ENCODE data around the gene SLC26A9. TPM values are rescaled to one million over a fixed set of nuclear protein-coding genes. Genes with fewer than 3 reads are reported as not detected.

Gene SLC26A9
- total and polyA plus RNA-seq, 2 donors (not counting 1 experiment from before 2014, with no cell fraction given) = not detected

DNA sequence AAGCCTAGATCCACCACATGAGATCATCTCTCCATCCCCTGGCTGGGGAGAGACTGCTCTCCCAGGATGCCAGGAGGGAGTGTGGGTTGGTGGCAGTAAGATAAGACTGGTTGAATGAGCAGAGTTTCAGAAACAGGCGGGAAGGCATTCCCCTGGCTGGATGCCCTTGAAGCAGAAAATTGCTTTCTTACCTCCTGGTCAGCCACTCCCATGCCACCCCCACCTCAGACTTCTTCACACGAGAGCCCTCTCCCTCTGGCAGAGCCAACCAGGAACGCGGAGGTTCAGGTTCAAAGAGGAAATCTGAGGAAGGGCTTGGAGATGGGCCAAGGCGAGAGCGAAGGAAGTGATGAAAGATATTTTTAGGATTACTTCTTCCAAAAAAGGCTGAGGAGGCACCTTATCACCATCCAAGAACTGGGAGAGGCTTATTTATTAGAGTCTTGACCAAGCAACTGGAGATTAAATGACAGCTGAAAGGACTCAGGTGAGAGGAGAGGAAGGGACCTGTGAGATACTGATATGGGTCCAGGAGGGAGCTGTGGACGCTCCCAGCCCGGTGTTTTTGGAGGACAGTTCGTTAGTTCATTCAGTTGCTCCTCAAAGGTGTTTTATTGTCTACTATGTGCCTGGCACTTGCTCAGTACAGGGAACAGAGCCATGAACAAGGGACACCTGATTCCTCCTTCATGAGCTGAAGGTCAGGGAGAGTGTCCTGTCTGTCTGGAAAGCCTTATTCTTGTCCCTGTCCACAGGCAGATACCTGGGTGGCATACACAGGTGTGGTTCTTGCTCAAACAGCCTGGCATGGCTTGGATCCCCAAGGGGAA lies 18.9 kb upstream of the SLC26A9 start:
- WGBS (ENCODE audit: insufficient coverage) = 70% methylated on average over 5 of the region's 9 CpGs
- Histone ChIP-seq H3K9me3 (ENCODE audit: control extremely low read depth in 1 of 3, control insufficient read depth in 2 of 3, insufficient read depth in 1 of 3, low read length in 2 of 3) (no peaks in the 10 kb centered on the region), H3K9ac (ENCODE audit: low read length) (no peak overlapping the region), H3K4me1 (ENCODE audit: control insufficient read depth in 2 of 2, insufficient read depth in 2 of 2, low read length in 2 of 2) (no peaks in the 10 kb centered on the region), H4K20me1 (ENCODE audit: control insufficient read depth, insufficient read depth, low read length, poor library complexity, severe bottlenecking) (no peaks in the 10 kb centered on the region), H3K36me3 (replicated peaks in 1 of 2; ENCODE audit: control extremely low read depth in 1 of 2, control insufficient read depth in 1 of 2, extremely low read depth in 1 of 2, insufficient read depth in 2 of 2, low read length in 1 of 2) (no peaks in the 10 kb centered on the region), H3K27ac (ENCODE audit: low read length in 2 of 2) (no peak overlapping the region), H2AFZ (ENCODE audit: insufficient read depth, low read depth, low read length, poor library complexity, severe bottlenecking) (no peak overlapping the region), H3K4me3 (ENCODE audit: control extremely low read depth in 1 of 5, extremely low read depth in 1 of 5, insufficient read depth in 1 of 5, low read depth in 2 of 5, low read length in 4 of 5) (no peak overlapping the region), H3K4me2 (replicated peaks; ENCODE audit: low read depth, low read length, poor library complexity, severe bottlenecking) (no peak overlapping the region), H3K27me3 (replicated peaks in 1 of 4; ENCODE audit: control extremely low read depth in 1 of 4, control insufficient read depth in 3 of 4, insufficient read depth in 4 of 4, low read length in 3 of 4) (no peaks in the 10 kb centered on the region), H3K79me2 (ENCODE audit: control insufficient read depth, insufficient read depth, low read length) (no peaks in the 10 kb centered on the region)
- CTCF ChIA-PET = interaction anchor here (1.6 kb wide), 1 partner anchor 15 kb away, joined by 5 read pairs; no protein-coding TSS in a partner anchor
- intact Hi-C loops (cut with micrococcal nuclease) = no loop called here
- Mint-ChIP-seq H3K27ac (no peak overlapping the region), H3K4me1 (no peaks in the 10 kb centered on the region), H3K27me3 (peaks cover 17% of the 10 kb centered on the region), H3K4me3 (no peak overlapping the region), H3K9me3 (ENCODE audit: insufficient read depth) (no peaks in the 10 kb centered on the region)
- POLR2A ChIA-PET = no interaction called here
- ATAC-seq (ENCODE audit: low read depth) (no peak), DNase-seq (no peak)
- TF ChIP-seq EZH2 (IDR thresholded peaks at IDR 0.05; ENCODE audit: borderline replicate concordance, insufficient read depth, low read depth, low read length, poor library complexity, severe bottlenecking) = no peak
- TF ChIP-seq, protein P1, sequence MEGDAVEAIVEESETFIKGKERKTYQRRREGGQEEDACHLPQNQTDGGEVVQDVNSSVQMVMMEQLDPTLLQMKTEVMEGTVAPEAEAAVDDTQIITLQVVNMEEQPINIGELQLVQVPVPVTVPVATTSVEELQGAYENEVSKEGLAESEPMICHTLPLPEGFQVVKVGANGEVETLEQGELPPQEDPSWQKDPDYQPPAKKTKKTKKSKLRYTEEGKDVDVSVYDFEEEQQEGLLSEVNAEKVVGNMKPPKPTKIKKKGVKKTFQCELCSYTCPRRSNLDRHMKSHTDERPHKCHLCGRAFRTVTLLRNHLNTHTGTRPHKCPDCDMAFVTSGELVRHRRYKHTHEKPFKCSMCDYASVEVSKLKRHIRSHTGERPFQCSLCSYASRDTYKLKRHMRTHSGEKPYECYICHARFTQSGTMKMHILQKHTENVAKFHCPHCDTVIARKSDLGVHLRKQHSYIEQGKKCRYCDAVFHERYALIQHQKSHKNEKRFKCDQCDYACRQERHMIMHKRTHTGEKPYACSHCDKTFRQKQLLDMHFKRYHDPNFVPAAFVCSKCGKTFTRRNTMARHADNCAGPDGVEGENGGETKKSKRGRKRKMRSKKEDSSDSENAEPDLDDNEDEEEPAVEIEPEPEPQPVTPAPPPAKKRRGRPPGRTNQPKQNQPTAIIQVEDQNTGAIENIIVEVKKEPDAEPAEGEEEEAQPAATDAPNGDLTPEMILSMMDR (IDR thresholded peaks at IDR 0.05) = no peak

DNA sequence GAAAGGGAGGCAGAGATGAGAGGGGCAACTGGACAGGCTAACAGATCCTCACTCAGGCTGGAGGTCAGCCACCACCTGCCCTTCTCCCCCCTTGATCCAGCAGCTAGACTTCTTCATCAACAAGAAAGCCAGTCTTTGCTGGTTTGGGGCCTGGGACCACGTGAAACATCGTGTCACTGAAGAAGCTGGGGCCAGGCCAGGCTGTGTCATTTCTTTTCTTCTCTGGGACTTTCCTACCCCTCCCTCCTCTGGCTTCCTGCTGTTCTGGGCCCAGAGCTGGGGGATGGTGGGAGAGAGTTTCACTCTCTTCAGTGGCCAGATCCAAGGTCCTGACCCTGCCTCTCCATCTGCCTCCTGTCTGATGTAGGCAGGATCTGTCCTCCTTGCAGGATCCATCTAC lies 18.1 kb upstream of the SLC26A9 start:
- 0% methylated on average over 2 of the region's 2 CpGs for WGBS (ENCODE audit: insufficient coverage)
- Mint-ChIP-seq H3K9me3 (ENCODE audit: insufficient read depth) (no peaks in the 10 kb centered on the region), H3K4me1 (no peaks in the 10 kb centered on the region), H3K27ac (no peak overlapping the region), H3K27me3 (peaks cover 17% of the 10 kb centered on the region), H3K4me3 (no peak overlapping the region)
- ChIA-PET POLR2A (no interaction called here), CTCF (interaction anchor here (1.0 to 1.3 kb wide), 2 partner anchors 16 to 154 kb away, joined by 3 read pairs; no protein-coding TSS in a partner anchor)
- intact Hi-C loops (cut with micrococcal nuclease) = no loop called here
- ATAC-seq (ENCODE audit: low read depth) (no peak), DNase-seq (no peak)
- Histone ChIP-seq H3K36me3 (replicated peaks in 1 of 2; ENCODE audit: control extremely low read depth in 1 of 2, control insufficient read depth in 1 of 2, extremely low read depth in 1 of 2, insufficient read depth in 2 of 2, low read length in 1 of 2) (no peaks in the 10 kb centered on the region), H3K27ac (ENCODE audit: low read length in 2 of 2) (no peak overlapping the region), H3K4me2 (replicated peaks; ENCODE audit: low read depth, low read length, poor library complexity, severe bottlenecking) (no peak overlapping the region), H3K4me1 (ENCODE audit: control insufficient read depth in 2 of 2, insufficient read depth in 2 of 2, low read length in 2 of 2) (no peaks in the 10 kb centered on the region), H3K27me3 (replicated peaks in 1 of 4; ENCODE audit: control extremely low read depth in 1 of 4, control insufficient read depth in 3 of 4, insufficient read depth in 4 of 4, low read length in 3 of 4) (no peaks in the 10 kb centered on the region), H3K4me3 (ENCODE audit: control extremely low read depth in 1 of 5, extremely low read depth in 1 of 5, insufficient read depth in 1 of 5, low read depth in 2 of 5, low read length in 4 of 5) (no peak overlapping the region), H2AFZ (ENCODE audit: insufficient read depth, low read depth, low read length, poor library complexity, severe bottlenecking) (no peak overlapping the region), H3K79me2 (ENCODE audit: control insufficient read depth, insufficient read depth, low read length) (no peaks in the 10 kb centered on the region), H3K9ac (ENCODE audit: low read length) (no peak overlapping the region), H3K9me3 (ENCODE audit: control extremely low read depth in 1 of 3, control insufficient read depth in 2 of 3, insufficient read depth in 1 of 3, low read length in 2 of 3) (no peaks in the 10 kb centered on the region), H4K20me1 (ENCODE audit: control insufficient read depth, insufficient read depth, low read length, poor library complexity, severe bottlenecking) (no peaks in the 10 kb centered on the region)
- TF ChIP-seq, protein P1 (IDR thresholded peaks at IDR 0.05) = no peak
- no peak for TF ChIP-seq EZH2 (IDR thresholded peaks at IDR 0.05; ENCODE audit: borderline replicate concordance, insufficient read depth, low read depth, low read length, poor library complexity, severe bottlenecking)
